ENCODE measurements around the gene TRIP12. TPM values are rescaled to one million over a fixed set of nuclear protein-coding genes. Genes with fewer than 3 reads are reported as not detected.
"Not testable (repeated sequence)": the region's sequence is repeated elsewhere in the genome, so short reads cannot be mapped to it uniquely, and the experiment has no call there.

Gene TRIP12
- total RNA-seq, 1 donor: 210 TPM

DNA sequence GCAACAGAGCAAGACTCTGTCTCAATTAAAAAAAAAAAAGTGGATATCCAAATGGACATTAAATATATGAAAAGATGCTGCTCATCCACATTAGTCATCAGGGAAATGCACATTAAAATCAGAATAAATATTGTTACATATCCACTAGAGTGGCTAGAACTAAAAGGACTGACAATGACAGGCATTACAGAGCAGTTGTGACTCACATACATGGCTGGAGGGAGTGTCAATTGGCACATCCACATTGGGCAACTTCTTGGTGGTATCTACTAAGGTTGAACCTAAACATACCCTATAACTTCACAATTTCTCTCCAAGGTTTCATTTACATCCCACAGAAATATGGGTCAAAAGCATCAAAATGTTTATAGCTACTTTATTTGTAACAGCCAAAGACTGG lies 193.4 kb downstream of the TRIP12 start:
- TF ChIP-seq, protein P1, sequence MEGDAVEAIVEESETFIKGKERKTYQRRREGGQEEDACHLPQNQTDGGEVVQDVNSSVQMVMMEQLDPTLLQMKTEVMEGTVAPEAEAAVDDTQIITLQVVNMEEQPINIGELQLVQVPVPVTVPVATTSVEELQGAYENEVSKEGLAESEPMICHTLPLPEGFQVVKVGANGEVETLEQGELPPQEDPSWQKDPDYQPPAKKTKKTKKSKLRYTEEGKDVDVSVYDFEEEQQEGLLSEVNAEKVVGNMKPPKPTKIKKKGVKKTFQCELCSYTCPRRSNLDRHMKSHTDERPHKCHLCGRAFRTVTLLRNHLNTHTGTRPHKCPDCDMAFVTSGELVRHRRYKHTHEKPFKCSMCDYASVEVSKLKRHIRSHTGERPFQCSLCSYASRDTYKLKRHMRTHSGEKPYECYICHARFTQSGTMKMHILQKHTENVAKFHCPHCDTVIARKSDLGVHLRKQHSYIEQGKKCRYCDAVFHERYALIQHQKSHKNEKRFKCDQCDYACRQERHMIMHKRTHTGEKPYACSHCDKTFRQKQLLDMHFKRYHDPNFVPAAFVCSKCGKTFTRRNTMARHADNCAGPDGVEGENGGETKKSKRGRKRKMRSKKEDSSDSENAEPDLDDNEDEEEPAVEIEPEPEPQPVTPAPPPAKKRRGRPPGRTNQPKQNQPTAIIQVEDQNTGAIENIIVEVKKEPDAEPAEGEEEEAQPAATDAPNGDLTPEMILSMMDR (IDR thresholded peaks at IDR 0.05; ENCODE audit: insufficient read depth, low read length): no peak
- no peak for DNase-seq (ENCODE audit: low read depth)
- H3K4me3 ChIP-seq (ENCODE audit: low read depth, low read length): no peak overlapping the region

DNA sequence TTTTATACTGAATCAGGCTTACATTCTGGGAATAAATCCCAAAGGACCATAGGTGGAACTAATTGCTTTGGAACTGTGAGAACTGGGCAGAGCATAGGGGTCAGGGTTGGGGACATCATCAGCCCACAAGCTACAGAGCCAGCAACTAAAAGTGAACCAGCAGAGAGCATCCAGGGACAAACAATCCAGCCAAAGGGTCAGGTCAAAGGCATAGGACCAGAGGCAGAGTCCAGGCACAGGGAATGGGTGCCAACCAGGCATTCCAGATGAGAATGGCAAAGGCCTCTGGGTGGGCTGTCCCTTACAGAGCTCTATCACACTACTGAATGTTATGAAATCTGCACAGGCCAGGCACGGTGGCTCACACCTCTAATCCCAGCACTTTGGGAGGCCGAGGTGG lies 195.2 kb downstream of the TRIP12 start:
- TF ChIP-seq, protein P1 (IDR thresholded peaks at IDR 0.05; ENCODE audit: insufficient read depth, low read length): no peak
- no peak overlapping the region for H3K4me3 ChIP-seq (ENCODE audit: low read depth, low read length)
- no peak for DNase-seq (ENCODE audit: low read depth)

DNA sequence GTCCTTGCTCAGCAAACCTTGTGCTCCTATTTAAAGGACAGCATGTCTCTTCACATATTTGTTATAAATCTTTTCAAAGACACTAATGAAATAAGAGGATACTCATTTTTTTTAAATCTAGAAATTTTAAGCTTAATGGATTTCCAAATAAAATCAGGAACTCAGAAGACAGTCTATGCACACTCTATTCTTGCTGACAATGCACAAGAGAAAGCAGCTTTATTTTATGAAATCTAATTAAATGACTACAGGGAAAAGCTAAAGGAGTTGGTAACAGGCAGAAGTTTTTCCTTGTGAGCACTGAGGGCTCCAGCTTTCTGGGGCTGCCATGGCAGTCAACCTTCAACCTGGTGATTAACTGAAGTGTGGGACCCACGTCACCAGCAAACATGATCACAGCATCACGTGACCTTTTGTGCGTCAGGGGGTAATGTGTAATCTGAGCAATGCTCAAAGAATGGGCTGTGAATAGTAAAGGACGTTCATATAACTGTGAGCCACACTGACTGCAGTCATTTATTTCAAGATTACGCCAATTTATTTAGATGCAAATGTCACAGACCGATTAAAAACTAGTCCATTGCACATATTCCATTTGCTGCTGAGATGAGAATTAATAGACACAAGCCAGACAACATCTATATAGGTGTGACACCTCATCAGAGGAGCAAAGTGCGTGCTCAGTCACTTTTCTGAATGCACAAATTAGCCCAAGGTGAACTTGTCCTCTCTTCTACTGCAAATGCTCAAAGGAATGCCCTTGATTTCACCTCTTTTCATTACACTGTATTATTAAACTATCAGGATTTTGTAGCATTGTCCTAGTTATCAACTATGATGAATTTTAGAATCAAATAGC lies 195.9 kb downstream of the TRIP12 start:
- no peak overlapping the region for H3K4me3 ChIP-seq (ENCODE audit: low read depth, low read length)
- TF ChIP-seq, protein P1 (IDR thresholded peaks at IDR 0.05; ENCODE audit: insufficient read depth, low read length): no peak
- DNase-seq (ENCODE audit: low read depth): peak; percentile 65

DNA sequence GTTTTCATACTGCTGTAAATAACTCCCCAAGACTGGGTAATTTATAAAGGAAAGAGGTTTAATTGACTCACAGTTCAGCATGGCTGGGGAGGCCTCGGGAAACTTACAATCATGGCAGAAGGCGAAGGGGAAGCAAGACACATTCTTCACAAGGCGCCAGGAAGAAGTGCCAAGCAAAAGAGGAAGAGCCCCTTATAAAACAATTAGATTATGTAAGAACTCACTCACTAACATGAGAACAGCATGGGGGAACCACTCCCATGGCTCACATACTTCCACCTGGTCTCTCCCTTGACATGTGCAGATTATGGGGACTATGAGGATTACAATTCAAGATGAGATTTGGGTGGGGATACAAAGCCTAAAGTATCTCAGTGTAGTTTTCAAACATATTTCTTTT lies 198.6 kb downstream of the TRIP12 start:
- not testable (repeated sequence) for DNase-seq (ENCODE audit: low read depth); H3K4me3 ChIP-seq (ENCODE audit: low read depth, low read length)

DNA sequence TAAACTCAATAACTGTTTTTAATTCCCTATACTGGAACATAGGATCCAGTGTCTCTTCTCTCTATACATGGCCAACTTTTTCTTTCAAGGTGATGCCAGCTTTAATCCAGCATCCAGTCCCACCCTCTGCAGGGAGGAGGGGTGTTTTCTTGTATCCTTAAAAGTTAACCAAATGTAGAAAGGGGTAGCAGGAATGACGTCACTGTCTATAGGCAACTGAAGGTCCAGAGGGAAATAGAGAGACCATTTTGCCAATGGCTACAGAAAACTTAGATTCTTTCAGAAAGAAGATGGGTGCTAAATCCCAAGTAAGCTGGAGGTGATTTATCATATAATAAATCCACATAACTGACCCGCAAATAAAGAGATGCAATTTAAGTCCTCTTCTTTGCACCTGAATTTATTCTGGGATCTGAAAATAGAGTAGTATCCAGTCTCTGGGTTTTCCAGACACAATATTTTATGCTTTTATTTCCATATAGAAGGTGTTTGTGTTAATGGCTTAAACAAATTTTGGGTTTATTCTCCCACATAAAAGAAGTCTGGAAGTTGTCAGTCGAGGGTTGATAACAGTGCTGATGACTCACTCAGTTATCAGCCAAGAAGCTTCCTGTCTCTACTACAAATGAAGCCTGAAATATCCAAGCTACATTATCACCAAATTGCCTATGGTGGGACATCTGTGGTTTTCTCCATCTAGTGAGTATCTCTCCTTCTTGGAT lies 201.7 kb downstream of the TRIP12 start:
- TF ChIP-seq, protein P1 (IDR thresholded peaks at IDR 0.05; ENCODE audit: insufficient read depth, low read length): no peak
- no peak overlapping the region for H3K4me3 ChIP-seq (ENCODE audit: low read depth, low read length)
- DNase-seq (ENCODE audit: low read depth): peak; percentile 11

DNA sequence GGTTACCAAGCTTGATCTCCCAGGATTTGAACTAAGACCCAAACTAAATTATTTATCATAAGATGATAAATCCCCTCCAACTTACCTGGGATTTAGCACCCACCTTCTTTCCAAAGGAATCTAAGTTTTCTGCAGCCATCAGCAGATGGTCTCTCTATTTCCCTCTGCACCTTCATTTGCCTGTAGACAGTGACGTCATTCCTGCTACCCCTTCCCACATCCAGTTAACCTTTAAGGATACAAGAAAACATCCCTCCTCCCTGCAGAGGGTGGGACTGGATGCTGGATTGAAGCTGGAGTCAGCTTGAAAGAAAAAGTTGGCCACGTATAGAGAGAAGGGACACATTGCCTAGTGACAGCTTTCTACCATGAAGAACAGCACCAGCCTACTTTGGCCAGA lies 203.8 kb downstream of the TRIP12 start:
- no peak for DNase-seq (ENCODE audit: low read depth)
- TF ChIP-seq, protein P1 (IDR thresholded peaks at IDR 0.05; ENCODE audit: insufficient read depth, low read length): no peak
- H3K4me3 ChIP-seq (ENCODE audit: low read depth, low read length): no peak overlapping the region

DNA sequence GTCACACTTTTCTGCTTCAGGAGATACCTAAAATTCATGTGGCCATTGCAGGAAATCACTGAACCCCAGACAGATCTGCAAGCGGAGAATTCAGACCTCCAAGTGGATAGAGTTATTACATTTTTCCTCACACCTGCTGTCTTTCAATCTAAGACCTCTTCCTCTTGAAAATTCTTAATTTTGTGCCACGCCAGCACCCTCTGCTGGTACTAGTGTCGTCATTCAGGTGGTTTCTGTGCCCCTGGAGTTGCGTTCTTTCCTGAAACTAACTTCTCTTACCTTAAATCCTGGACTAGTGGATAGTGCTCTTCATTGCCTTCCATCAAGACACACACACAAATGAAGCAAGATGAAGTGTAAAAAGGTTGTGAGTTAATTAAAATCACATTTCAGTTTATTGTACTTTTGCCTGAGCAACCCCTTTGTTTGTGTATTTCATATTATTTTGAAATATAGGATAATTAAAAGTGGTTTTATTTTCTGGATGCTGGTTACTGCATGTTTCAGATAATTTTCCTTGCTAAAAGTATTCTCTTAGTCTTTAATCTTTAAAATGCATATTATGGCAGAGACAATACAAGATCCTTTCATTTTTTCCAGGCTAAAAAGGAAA lies 205.8 kb downstream of the TRIP12 start:
- TF ChIP-seq, protein P1 (IDR thresholded peaks at IDR 0.05; ENCODE audit: insufficient read depth, low read length): peak; percentile 24
- peak; percentile 8 for DNase-seq (ENCODE audit: low read depth)
- H3K4me3 ChIP-seq (ENCODE audit: low read depth, low read length): no peak overlapping the region
